GM12875 (cell line): ENCODE measurements around the gene SLC2A11.
"Not testable (repeated sequence)": the region's sequence is repeated elsewhere in the genome, so short reads cannot be mapped to it uniquely, and the experiment has no call there.

Experiments
- H3K4me3 ChIP-seq: one replicate; pipeline ENCODE4 v1.5.1; 2011; ENCODE audit warnings: low read depth, low read length, control low read depth
- CTCF ChIP-seq: IDR thresholded peaks from 2 replicates; pipeline ENCODE4 v1.5.1; 2011; ENCODE audit warnings: low read depth, mild to moderate bottlenecking, control low read depth, inconsistent platforms, low read length, moderate library complexity, borderline replicate concordance; ENCODE audit not compliant: insufficient read depth

Gene SLC2A11

DNA sequence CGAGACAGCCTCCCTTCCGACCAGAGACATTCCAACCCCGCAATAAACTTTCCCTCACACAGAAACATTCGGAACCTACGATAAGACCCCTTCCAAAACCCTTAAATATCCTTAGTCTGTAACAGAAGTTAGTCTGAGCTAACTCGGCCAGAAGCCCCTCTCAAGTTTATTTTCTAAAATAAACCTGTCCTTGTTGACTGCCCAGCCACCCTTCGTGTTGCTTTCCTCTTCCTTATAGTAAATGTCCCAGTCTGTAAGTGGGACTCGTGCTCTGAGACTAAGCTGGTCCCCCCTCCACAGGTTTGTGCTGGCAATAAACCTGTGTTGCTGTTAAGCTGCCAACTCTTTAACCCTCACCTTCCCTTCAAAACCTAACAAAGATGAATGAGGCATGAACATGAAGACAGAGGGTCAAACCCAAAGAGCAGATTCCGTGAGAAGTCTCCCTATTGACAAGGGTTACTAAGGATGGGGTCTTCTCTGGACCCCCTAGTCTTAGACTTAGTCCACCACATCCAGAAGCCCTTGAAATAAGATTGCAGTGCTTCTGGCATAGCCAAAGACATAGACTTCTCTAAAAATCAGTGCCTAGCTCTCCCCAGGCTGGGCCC lies 54.7 kb downstream of the SLC2A11 start:
- TF ChIP-seq CTCF = no peak
- no peak overlapping the region for H3K4me3 ChIP-seq

DNA sequence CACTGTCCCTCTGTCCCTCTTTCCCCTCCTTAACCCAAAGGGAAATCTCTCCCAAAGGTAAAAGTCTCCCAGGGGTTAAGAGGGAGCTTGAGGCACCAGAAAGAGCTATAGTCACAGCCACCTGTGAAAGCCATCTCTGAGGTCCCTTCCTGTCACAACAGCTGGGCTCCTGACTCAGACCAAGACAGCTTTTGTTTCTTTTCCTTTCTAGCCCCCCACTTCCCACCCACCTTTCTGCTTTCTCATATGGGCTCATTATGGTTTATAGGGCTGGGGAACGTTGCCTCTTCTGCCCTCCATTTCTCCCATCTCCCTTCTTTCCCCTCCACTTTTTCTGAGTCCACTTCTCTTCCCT lies 55.6 kb downstream of the SLC2A11 start:
- no peak for TF ChIP-seq CTCF
- peak overlapping the region; percentile 86 for H3K4me3 ChIP-seq

- peak overlapping the region; percentile 86 for H3K4me3 ChIP-seq
- TF ChIP-seq CTCF = no peak
Observed at GRCh38 chr22:23913661-23914353, 56.1 kb downstream of the SLC2A11 start.

GRCh38 chr22:23915290-23915689 lies 57.6 kb downstream of the SLC2A11 start:
- no peak for TF ChIP-seq CTCF
- no peak overlapping the region for H3K4me3 ChIP-seq

DNA sequence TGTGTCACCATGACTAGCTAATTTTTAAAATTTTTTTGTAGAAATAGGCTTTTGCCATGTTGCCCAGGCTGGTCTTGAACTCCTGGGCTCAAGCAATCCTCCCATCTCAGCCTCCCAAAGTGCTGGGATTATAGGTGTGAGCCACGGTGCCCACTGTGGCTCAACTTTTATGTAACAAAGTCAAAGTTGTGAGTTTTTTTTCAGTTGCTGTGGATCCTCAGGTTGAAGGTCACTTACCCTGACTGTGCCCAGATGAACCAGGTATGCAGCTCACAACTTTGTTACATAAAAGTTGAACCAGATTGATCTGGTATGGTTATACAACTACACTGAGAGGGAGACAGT lies 62.6 kb downstream of the SLC2A11 start:
- not testable (repeated sequence) for H3K4me3 ChIP-seq

GRCh38 chr22:23921586-23922201 lies 64.0 kb downstream of the SLC2A11 start:
- H3K4me3 ChIP-seq = not testable (repeated sequence)

- H3K4me3 ChIP-seq = no peak overlapping the region
- TF ChIP-seq CTCF = no peak
Observed at GRCh38 chr22:23922921-23923320, 65.2 kb downstream of the SLC2A11 start.

DNA sequence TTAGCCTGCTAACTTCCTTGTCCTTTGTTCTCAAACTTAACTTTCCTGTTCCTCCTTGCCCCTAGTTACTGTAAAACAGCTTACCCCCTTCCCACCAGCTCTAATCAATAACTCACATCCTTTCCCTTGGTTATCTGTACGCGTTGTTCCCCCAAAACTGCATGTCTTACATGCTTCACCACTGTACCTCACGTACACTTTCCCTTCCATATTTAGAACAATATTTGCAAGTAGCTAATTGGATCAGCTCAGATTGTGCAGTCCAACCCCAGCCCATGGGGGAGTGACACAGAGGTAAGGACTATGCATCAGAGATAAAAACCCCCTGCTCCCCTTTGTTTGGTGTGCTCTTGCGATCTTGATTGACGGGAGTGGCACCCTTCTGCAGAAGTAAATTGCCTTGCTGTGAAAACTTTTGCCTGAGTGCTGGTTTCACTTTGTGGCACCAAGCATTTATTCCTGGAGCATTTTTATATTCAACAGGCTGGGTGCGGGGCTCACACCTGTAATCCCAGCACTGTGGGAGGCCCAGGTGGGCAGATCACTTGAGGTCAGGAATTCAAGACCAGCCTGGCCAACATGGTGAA lies 67.4 kb downstream of the SLC2A11 start:
- no peak for TF ChIP-seq CTCF
- H3K4me3 ChIP-seq = no peak overlapping the region
